ENCODE data around the gene CLNK.

DNA sequence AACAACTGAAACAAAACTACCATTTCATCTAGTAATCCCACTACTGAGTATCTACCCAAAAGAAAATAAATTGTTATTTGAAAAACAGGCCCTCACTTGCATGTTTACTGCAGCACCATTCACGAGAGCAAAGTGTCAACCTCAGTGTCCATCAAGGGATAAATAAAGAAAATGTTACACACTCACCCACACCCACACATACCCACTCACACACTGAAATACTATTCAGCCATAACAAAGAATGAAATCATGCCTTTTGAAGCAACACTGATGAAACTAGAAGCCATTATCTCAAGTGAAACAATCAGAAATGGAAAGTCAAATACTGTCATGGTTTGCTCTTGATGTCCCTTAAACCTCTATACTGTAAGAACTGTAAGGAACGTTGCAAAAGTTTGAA is 44.8 kb upstream of the CLNK start:
- TF ChIP-seq, protein P1, sequence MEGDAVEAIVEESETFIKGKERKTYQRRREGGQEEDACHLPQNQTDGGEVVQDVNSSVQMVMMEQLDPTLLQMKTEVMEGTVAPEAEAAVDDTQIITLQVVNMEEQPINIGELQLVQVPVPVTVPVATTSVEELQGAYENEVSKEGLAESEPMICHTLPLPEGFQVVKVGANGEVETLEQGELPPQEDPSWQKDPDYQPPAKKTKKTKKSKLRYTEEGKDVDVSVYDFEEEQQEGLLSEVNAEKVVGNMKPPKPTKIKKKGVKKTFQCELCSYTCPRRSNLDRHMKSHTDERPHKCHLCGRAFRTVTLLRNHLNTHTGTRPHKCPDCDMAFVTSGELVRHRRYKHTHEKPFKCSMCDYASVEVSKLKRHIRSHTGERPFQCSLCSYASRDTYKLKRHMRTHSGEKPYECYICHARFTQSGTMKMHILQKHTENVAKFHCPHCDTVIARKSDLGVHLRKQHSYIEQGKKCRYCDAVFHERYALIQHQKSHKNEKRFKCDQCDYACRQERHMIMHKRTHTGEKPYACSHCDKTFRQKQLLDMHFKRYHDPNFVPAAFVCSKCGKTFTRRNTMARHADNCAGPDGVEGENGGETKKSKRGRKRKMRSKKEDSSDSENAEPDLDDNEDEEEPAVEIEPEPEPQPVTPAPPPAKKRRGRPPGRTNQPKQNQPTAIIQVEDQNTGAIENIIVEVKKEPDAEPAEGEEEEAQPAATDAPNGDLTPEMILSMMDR (IDR thresholded peaks at IDR 0.05; ENCODE audit: low read depth, low read length, missing input control) = no peak
- TF ChIP-seq JUND (IDR thresholded peaks at IDR 0.05) (no peak), ATF3 (IDR thresholded peaks at IDR 0.05) (no peak), MAX (IDR thresholded peaks at IDR 0.05) (no peak), TAF1 (conservative IDR thresholded peaks at IDR 0.05) (no peak), SP1 (IDR thresholded peaks at IDR 0.05) (no peak), HNF4A (conservative IDR thresholded peaks at IDR 0.05) (no peak), REST (IDR thresholded peaks at IDR 0.05) (no peak), NR2F2 (IDR thresholded peaks at IDR 0.05) (no peak), YY1 (IDR thresholded peaks at IDR 0.05) (no peak), RAD21 (IDR thresholded peaks at IDR 0.05) (no peak), EGR1 (IDR thresholded peaks at IDR 0.05; ENCODE audit: low read depth in 2 of 2) (no peak), GABPA (IDR thresholded peaks at IDR 0.05 in 1 of 2, conservative IDR thresholded peaks at IDR 0.05 in 1 of 2) (no peak), FOXA1 (IDR thresholded peaks at IDR 0.05) (no peak)
